Measurements from ENCODE around the gene CTSK.

The CTSK gene

DNA sequence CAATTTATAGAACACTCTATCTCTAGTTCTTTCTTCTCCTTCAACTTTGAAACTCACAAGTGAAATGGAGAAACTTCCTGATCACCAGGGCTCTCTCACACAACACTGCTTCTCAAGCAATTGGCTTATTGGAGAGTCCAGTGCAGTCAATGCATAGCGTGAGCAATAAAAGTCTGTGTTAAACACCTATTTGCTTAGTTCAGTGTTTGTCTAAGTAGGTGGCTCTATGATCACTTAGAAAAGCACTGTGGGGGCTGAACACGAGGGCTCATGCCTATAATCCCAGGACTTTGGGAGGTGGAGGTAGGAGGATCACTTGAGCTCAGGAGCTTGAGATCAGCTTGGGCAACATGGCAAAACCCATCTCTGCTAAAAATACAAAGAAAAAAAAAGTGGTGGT, 54.6 kb downstream of the CTSK start:
- H3K4me3 ChIP-seq (ENCODE audit: low read length): no peak overlapping the region
- no peak for TF ChIP-seq ZNF274 (IDR thresholded peaks at IDR 0.05; ENCODE audit: low read depth, low read length)

DNA sequence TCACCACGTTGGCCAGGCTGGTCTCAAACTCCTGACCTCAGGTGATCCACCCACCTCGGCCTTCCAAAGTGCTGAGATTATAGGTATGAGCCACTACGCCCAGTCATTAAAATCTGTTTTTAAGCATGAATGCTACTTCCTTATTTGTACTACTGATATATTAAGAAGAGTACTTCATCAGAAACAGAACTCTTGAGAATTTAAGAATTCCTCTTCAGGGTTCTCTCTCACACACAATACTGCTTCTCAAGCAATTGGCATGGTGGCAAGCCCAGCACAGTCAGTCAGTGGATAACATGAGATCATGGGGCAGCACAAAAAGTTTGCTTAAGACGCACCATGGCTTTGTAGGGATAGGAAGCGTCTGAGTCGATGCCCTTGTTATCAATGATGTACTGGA, 56.6 kb downstream of the CTSK start:
- TF ChIP-seq ZNF274 (IDR thresholded peaks at IDR 0.05; ENCODE audit: low read depth, low read length): no peak
- H3K4me3 ChIP-seq (ENCODE audit: low read length): no peak overlapping the region

DNA sequence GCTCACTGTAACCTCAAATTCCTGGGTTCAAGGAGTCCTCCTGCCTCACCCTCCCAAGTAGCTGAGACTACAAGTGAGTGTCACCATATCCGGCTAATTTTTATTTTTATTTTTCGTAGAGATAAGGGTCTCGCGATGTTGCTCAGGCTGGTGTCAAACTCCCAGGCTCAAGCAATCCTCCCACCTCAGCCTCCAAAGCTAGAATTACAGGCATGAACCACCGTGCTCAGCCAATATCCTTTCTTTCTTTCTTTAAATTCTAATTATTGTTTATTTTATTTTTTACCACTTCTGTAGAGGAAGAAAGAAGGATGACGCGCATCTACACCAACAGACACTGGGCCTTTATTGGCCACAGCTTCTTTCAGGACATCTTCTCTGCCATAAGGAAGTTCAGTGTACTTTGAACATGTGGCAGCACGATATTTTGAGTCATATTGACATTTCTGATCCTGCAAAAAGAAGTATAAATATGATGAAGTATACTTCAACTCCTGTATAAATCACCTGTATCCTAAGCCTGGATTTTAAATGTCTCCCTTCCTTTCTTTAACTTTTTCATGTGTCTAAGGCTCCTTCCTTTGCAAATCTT, 58.2 kb downstream of the CTSK start:
- no peak overlapping the region for H3K4me3 ChIP-seq (ENCODE audit: low read length)
- no peak for TF ChIP-seq ZNF274 (IDR thresholded peaks at IDR 0.05; ENCODE audit: low read depth, low read length)

- no peak for TF ChIP-seq ZNF274 (IDR thresholded peaks at IDR 0.05; ENCODE audit: low read depth, low read length)
- H3K4me3 ChIP-seq (ENCODE audit: low read length): no peak overlapping the region
These were observed 59.0 kb downstream of the CTSK start for GRCh38 chr1:150748878-150749719.
